GM19023 (cell line): ENCODE measurements around the gene VAMP4.
"Not testable (repeated sequence)": the region's sequence is repeated elsewhere in the genome, so short reads cannot be mapped to it uniquely, and the experiment has no call there.

Experiments used
- ATAC-seq: cut with Tn5 transposase; IDR thresholded peaks from one replicate; pipeline ENCODE4 v1.9.1; 2021; ENCODE audit warnings: mild to moderate bottlenecking, moderate library complexity; ENCODE audit not compliant: unreplicated experiment

VAMP4 gene

DNA sequence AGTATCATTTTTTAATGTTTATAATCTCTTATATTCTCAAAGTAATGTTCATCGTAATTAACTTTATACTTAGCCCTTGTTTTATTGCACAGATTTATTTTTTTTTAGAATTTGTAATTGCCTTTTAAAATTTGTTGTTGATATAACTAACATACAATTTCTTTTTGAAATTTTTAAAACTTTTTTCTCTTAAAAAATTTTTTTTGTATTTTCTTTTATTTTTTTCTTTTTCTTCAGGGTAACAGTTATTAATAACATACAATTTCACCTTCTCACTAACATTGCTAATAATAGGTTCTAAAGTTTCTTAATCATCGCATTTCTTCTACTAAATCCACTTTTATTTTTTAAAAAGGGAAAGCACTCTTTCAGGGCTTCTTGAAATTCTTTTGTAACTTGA is 11.3 kb upstream of the VAMP4 start:
- no peak for ATAC-seq

DNA sequence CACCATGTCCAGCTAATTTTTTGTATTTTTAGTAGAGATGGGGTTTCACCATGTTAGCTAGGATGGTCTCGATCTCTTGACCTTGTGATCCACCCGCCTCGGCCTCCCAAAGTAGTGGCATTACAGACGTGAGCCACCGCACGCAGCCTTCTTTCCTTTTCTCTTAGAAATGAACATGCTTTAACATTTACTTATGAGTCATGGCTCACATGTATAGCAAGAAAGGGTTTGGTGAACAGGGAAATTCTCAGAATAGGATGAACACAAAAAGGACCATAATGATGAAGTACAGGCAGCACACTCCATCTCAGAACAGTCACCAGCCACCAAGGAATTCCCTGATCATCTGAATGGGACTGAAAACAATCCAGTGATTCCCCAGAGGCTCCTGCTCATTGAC is 9.4 kb upstream of the VAMP4 start:
- no peak for ATAC-seq

DNA sequence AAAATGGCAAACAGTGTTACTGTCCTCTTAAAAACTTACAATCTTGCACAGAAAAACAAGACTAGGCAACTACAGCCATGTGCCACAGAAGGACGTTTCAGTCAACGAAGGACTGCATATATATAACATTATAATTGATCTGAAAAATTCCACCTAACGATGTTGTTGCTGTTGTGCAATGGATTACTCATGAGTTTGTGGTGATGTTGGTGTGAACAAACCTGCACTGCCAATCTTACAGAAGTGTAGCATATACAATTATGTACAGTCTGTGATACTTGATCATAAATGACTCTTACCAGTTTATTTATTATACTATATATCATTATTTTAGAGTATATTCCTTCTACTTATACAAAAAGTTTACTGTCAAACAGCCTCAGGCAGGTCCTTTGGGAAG is 6.8 kb upstream of the VAMP4 start:
- no peak for ATAC-seq

DNA sequence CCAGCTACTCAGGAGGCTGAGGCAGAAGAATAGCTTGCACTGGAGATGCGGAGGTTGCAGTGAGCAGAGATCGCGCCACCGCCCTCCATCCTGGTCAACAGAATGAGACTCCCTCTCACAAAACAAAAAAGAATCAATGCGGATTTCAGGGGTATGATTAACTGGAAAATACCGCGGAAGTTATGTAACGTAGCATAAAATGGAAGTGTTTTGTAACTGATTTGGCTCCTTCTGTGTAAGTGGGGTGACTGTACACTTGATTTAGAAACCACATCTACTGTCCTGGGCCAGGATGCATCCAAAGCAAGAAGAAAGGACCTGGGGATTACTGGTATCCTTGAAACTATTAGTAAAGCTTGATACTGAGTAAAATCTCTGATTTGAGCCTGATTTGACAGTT is 3.1 kb upstream of the VAMP4 start:
- no peak for ATAC-seq

DNA sequence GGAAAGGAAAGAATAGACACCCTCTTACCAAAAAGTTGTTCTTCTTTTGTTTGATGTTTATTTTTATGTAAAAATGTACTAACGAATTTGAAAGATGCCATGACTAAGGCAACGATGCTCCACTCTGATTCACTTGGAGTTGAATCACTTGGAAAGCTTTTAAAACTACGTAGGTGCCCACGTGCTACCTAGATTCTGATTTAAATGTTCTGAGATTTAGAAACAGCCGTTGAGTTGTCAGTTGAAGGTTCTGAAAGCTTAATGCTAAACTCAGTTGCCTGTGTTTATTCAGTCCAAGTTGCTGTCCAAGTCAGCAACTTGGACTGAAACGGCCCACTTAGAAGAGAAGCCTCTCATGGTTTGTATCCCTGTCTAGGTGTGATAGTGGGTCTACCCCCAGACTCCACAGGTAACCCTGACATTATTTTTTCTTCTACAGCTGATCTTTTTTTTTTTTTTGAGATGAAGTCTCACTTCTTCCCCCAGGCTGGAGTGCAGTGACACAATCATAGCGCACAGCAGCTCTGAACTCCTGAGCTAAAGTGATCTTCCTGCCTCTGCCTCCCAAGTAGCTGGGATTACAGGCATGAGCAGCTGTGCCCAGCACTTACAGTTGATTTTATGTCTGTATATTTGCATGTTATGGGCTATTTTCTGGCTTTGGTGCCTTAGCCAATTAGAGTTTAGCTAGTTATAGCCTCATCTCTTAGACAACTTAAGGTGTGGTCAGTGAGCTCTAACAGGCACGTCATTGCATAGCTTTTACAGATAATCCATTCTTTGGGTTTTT is 1.4 kb upstream of the VAMP4 start:
- ATAC-seq: no peak

DNA sequence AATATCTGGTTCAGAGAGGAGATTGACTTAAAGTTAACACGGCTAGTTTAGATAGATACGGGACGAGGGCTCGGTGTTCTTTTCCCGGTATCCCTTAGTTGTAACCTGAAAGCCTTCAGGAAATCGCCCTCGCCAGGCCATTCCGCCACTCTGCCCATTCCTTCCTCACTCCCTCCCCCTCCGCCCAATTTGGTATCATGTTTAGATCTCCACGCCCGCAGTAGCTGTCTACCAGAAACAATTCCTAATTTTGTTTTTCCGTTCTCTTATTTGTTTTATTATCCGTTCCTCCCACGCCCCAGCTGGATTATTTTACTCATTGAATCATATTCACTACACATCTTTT is 685 bp upstream of the VAMP4 start:
- peak; percentile 8 for ATAC-seq

DNA sequence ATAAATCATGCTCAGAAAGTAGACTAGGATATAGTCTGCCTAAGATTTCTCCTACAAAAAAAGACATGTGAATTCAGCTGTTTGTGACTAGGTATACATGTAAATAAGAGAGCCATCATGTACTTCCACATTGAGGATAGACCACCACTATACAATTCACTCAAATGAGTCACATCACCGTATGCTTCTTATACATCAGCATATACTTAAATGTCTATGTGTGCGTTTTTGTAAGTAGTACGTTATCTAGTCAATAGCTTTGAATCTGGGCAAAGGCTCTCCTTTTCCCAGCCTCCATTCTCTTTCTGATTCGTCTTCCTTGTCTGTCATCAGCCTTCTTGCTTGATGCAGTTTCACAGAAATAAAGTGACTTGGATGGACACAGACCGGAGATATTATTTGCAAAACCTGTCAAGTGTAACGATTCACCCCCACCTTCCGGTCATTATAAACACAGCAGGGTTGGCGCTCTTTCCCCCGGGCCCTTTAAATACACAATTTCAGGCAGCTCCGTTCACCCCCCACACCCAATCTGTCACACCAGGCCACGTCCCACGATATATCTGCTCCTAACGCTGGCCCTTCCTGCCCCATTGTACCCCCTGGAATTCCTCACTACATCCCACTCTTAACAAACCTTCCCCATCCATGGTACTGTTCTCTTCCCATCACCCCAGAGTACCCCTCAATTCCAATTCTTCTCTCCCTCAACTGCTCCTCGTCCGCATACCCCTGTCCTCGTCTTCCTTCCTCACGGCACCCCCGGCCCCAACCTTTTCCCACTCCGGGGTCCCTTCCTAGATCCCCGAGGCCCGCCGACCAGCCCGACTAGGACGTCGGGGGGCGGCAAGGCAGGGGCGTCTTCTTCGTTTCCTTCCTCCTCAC is 636 bp downstream of the VAMP4 start:
- ATAC-seq: peak; percentile 31

DNA sequence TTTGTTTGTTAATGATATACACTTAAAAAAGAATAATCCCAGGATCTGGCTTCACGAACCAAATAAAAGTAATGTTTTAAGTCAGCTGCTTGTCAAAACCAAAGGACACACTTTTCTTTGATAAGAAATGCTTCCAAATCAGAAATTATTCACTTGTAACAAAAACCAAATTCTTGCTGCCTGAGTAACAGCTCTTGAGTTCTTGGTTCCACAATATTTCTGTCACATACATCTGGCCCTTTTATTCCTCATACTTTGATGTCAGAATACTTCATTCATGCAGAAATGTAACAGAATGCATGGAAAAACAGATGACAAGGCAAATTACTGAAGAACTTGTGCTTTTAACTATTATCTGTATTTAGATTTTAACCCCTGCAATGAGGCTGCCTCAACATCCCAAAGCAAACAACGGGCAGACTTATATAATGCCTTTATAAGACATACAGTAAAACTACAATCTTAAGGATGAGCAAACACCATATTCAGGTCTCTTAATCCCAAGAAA is 1.5 kb downstream of the VAMP4 start:
- ATAC-seq: no peak

DNA sequence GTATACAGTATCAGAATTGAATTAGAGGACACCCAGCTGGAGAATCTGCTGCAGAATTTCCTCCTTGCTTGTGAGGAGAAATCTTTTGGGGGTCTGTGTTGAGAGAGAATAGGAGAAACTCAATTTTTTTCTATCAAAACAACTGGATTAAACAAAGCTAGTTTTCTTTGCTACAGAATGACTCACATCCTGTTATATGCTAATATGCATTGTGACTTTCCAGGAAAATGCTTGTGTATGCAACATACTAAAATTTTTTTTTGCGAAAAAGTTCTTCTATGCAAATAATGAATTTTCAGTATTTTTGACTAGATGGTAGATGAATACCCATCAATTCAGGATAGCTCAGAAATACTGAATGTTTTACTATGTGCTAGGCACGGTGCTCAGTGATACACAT is 2.2 kb downstream of the VAMP4 start:
- no peak for ATAC-seq

DNA sequence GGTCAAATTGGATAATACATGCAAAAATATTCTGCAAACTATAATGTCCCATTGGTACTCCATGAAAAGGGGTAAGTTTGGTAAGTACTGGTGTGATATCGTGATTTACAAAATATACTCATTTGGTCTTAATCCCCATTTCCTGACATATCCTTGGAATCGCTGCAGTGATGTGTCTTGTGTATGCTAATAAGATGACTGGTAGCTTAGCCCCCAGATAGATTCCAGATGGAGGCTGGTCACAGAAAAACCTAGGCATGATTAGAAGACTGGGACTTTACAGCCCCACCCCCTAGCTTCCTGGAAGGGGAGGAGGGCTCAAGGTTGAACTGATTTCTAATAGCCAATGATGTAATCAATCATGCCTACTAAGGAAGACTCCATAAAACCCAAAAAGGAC is 3.0 kb downstream of the VAMP4 start:
- no peak for ATAC-seq

DNA sequence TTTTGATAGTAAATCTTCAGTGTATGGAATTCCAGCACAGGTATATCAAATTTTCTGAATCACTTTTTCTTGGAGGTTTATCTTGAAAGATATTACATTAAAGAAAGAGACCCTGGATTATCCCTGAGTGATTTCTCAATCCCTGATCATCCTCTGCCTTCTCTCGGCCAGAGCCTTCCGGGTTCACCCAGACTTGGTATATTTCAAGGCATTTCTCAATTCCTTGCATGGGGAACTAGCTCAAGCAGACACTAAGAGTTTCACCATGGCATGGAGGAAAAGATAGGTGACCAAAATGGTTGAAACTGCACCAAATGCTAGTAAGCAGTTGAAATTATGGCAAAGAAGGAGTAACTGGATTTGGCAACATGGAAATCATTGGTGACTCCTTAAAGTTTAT is 5.7 kb downstream of the VAMP4 start:
- no peak for ATAC-seq

DNA sequence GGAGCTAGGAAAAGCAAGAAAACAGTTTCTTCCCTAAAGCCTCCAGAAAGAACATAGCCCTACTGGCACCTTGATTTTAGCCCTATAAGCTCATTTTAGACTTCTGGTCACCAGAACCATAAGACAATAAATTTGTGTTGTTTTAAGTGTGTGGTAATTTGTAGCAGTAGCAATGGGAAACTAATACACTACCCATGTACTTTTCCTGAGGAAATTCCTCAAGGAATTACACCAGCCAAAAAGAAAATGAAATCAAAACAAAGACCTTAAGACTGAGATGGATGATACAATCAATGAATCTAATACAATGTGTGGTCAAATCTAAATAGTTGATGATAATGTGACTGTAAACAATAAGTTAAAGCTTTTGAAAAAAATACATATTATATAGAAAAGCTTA is 11.8 kb downstream of the VAMP4 start:
- ATAC-seq: no peak

DNA sequence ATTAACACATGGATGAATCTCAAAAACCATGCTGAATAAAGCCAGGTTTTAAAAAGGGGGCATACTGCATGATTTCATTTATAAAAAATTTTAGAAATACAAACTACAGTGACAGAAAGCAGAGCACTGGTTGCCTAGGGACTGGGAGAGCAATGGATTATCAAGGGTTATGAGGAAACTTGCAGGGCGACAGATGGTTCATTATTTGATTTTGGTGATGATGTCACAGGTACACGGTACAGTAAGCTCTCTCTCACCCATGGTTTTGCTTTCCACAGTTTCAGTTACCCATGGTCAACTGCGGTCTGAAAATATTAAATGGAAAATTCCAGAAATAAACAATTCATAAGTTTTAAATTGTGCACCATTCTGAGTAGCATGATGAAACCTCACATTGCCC is 14.1 kb downstream of the VAMP4 start:
- ATAC-seq: no peak

DNA sequence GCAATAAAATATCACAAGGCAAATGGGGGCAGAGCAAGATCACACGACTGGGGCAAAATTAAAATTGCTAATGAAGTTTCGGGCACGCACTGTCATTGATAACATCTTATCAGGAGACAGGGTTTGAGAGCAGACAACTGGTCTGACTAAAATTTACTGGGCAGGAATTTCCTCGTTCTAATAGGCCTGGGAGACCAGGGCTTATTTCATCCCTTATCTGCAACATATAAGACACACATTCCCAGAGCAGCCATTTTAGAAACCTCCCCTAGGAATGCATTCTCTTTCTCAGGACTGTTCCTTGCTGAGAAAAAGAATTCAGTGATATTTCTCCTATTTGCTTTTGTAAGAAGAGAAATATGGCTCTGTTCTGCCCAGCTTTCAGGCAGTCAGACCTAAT is 18.7 kb downstream of the VAMP4 start:
- ATAC-seq: not testable (repeated sequence)

DNA sequence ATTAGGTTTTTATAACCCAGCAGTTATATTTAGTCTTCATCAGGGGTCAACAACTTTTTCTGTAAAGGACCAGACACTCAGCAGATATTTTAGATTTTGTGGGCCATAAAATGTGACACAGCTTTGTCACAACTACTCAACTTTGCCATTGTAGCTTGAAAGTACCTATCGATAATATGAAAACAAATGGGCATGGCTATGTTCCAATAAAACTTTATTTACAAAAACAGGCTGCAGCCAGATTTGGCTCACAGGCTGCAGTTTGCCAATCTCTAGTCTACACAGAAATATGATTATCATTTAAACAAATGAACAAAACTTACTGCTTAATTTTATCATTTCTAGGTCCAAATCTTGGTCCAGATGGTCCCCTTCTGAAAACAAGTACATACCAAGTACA is 23.0 kb downstream of the VAMP4 start:
- ATAC-seq: no peak

DNA sequence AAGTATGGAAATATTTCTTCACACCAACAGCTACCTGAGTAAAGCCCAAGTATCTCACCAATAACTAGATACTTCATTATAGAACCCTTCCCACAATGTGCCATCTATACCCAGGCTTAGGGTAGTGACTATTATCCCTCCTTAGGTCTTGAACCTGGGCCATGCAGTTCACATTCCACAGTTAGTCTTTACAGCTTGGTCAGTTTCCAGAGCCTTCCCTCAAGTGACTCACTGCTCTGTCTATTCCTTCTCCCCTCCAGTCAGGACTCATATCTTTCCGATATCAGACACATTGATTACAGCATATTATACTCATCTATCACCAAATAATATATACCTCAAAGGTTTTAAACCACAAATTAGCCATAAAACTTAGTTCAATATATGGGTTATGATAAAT is 23.6 kb downstream of the VAMP4 start:
- ATAC-seq: no peak

DNA sequence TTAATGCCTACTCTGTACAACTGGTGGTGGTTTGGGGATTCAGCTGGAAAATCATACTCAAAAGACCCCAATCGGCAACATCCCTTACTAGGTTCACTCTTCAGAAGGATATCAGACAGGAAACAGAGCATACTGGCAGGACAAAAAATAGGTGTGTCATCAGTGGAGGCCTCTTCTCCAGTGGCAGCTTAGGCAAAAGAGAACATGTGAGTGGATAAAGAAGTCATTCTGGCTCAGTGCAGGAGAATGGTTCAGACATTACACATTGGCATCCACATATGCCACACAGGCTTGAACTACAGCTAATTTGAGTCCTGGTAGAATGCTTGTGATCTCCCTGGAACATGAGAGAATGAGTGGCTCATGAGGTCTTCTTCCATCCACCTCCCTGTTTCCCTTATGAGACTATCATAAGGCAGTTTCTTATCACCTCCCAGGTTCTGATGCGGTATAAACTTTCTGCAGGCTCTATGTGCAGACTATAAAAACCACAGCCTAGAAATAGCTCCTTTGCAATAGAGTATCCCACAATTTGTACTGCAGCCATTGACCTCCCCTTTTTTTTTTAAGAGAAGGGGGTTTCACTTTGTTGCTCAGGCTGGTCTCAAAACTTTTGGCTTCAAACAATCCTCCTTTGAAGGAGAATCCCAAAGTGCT is 24.7 kb downstream of the VAMP4 start:
- ATAC-seq: no peak

DNA sequence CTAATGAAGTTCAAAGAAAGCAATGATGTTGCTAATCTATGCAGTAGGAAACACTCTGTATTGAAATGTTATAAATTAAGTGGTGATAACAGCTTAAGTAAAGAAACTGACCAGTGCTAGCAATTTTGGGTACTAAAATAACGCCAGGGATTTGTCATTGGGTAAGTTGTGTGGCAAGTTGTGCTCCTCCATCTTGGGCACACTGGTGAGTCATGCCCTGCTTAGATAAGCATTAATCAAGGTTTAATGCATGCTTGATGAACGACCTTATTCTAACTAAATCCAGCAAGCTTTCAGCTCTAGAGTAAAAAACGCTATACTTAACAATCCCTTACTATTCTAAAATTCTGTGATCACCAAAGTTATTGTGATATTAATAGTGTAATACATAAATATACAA is 25.2 kb downstream of the VAMP4 start:
- ATAC-seq: no peak

DNA sequence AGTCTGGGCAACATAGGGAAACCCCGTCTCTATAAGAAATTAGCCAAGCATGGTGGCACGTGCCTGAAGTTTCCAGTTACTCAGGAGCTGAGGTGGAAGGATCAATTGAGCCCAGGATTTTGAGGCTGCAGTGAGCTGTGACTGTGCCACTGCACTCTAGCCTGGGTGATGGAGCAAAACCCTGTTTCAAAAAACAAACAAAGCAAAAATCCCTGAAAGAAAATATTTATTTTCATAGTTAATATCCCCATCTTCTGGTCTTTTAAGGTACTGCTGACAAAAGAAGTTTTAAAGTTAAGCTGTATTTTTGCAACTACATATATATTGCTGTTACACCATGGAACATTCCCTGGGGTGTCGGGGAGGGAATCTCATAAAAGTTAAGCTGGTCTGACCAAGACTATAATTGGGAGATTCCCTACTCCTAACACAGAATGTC is 26.0 kb downstream of the VAMP4 start:
- no peak for ATAC-seq

DNA sequence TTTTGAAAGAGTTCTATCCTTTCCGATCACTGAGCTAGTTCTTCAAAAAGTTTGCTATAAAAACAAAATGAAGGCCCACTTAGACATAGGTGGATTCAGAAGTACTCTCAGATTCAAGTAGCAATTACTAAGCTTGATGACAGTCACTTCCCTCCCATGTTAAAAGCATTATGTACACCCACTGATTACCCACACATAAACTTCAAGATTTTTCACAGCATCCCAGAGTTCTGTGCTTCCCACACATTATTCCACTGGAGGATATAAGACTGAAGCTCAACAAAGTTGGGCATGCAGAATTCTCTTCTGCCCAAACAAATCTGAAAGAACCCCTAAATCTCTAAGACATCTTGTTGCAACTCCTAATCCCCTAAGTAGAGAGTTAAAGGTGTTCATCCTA is 29.5 kb downstream of the VAMP4 start:
- no peak for ATAC-seq

DNA sequence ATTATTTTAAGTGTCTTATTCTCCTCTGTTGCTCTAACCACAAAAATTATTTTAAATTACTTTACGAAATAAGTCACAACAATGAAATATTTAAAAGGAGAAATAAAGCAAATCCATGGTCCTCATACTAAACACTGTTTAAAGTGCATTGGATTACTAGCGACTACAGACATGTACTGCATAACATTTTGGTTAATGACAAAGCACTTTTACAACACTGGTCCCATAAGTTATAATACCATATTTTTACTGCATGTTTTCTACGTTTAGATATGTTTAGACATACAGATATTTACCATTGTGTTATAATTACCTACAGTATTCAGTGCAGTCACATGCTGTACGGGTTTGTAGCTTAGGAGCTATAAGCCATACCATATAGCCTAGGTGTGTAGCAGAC is 30.2 kb downstream of the VAMP4 start:
- ATAC-seq: no peak

DNA sequence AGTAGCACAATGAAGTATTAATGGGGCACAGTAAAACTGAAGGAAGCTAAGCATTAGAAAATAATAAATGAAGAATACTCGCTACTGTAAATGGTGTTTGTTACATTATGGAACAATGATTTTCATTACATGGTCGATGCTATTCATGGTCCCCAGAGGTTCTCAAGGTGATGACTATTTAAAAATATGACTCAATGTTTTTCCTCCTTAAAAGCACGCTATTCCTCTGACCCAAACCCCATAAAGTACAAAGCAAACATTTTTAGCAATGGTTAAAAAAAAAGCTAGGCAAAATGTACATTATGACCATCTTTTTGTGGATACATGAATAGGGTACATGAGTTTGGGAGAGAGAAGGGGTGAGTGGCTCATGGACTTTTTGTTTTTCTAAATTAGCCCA is 34.3 kb downstream of the VAMP4 start:
- ATAC-seq: no peak
